GM23338 (cell line): ENCODE results near the gene NFIA. TPM values are rescaled to one million over a fixed set of nuclear protein-coding genes. Genes with fewer than 3 reads are reported as not detected.

Experiments used
- ATAC-seq: fragments of 200-7000 bp; cut with Tn5 transposase; 3 replicates; pipeline ENCODE4 v1.9.1; 2020
- DNase-seq: peaks from one replicate; pipeline ENCODE4 v3.0.0-alpha.2; 2015; ENCODE audit warnings: low spot score
- H2AFZ ChIP-seq: fragments of 200-600 bp; sonication (generic); 2 replicates; pipeline ENCODE4 v1.8.0; 2016; ENCODE audit warnings: antibody characterized with exemption, mild to moderate bottlenecking, moderate library complexity
- H3F3A ChIP-seq: fragments of 200-600 bp; sonication (generic); replicated peaks from 2 replicates; pipeline ENCODE4 v1.8.0; 2017; ENCODE audit warnings: antibody characterized with exemption, mixed run types, low read depth
- H3K27ac ChIP-seq: fragments of 200-600 bp; sonication (generic); 2 replicates; pipeline ENCODE4 v1.6.1; 2016; ENCODE audit warnings: low read depth
- H3K27me3 ChIP-seq: fragments of 200-600 bp; sonication (generic); 2 replicates; pipeline ENCODE4 v1.8.0; 2016; ENCODE audit warnings: mild to moderate bottlenecking, mixed run types, moderate library complexity; ENCODE audit not compliant: insufficient read depth
- H3K36me3 ChIP-seq: fragments of 200-600 bp; sonication (generic); 2 replicates; pipeline ENCODE4 v1.8.0; 2016; ENCODE audit warnings: mild to moderate bottlenecking; ENCODE audit not compliant: insufficient read depth
- H3K4me1 ChIP-seq: fragments of 200-600 bp; sonication (generic); 2 replicates; pipeline ENCODE4 v1.8.0; 2016; ENCODE audit warnings: mild to moderate bottlenecking, moderate library complexity; ENCODE audit not compliant: insufficient read depth
- H3K4me2 ChIP-seq: fragments of 200-600 bp; sonication (generic); 2 replicates; pipeline ENCODE4 v1.7.1; 2017; ENCODE audit warnings: mixed run types
- H3K4me3 ChIP-seq: fragments of 200-600 bp; sonication (generic); 2 replicates; pipeline ENCODE4 v1.6.1; 2016; ENCODE audit warnings: mixed run types
- H3K79me2 ChIP-seq: fragments of 200-600 bp; sonication (generic); replicated peaks from 2 replicates; pipeline ENCODE4 v1.8.0; 2017; ENCODE audit warnings: mild to moderate bottlenecking; ENCODE audit not compliant: insufficient read depth
- H3K9me2 ChIP-seq: fragments of 200-600 bp; sonication (generic); 2 replicates; pipeline ENCODE4 v1.8.0; 2017; ENCODE audit not compliant: insufficient read depth
- H4K20me1 ChIP-seq: fragments of 200-600 bp; sonication (generic); replicated peaks from 2 replicates; pipeline ENCODE4 v1.8.0; 2017; ENCODE audit warnings: mild to moderate bottlenecking; ENCODE audit not compliant: insufficient read depth
- H3K27ac Mint-ChIP-seq: 2 replicates; pipeline ENCODE4 v1.8.0; 2020; ENCODE audit warnings: inconsistent platforms, mild to moderate bottlenecking, moderate library complexity, mixed read lengths
- H3K27me3 Mint-ChIP-seq: 3 replicates; pipeline ENCODE4 v1.8.0; 2022; ENCODE audit warnings: low read depth, mild to moderate bottlenecking, moderate library complexity, mixed read lengths, inconsistent platforms; ENCODE audit not compliant: insufficient read depth, poor library complexity
- H3K36me3 Mint-ChIP-seq: 3 replicates; pipeline ENCODE4 v1.8.0; 2021; ENCODE audit warnings: low read depth, mild to moderate bottlenecking, inconsistent platforms, moderate library complexity, mixed read lengths
- H3K4me1 Mint-ChIP-seq: 3 replicates; pipeline ENCODE4 v1.8.0; 2020; ENCODE audit warnings: mild to moderate bottlenecking, inconsistent platforms, mixed read lengths
- H3K4me3 Mint-ChIP-seq: 3 replicates; pipeline ENCODE4 v1.8.0; 2021; ENCODE audit warnings: moderate library complexity, mild to moderate bottlenecking, inconsistent platforms, mixed read lengths
- H3K9me3 Mint-ChIP-seq: 3 replicates; pipeline ENCODE4 v1.8.0; 2020; ENCODE audit warnings: moderate library complexity, mild to moderate bottlenecking, inconsistent platforms, mixed read lengths
- CREB1 ChIP-seq: fragments of 250-450 bp; sonication (Bioruptor Pico); IDR thresholded peaks from 2 replicates; pipeline ENCODE4 v1.5.0; 2020; ENCODE audit warnings: low read depth, mild to moderate bottlenecking, moderate library complexity
- EZH2phosphoT487 ChIP-seq: fragments of 200-600 bp; sonication (generic); IDR thresholded peaks from one replicate; pipeline ENCODE4 v1.8.1; 2018; ENCODE audit warnings: antibody characterized with exemption; ENCODE audit not compliant: unreplicated experiment
- ZNF114 ChIP-seq: fragments of 250-450 bp; sonication (Bioruptor Pico); IDR thresholded peaks from 2 replicates; pipeline ENCODE4 v1.5.0; 2020; ENCODE audit warnings: mild to moderate bottlenecking, moderate library complexity
- polyA plus RNA-seq: library from polyadenylated mRNA; unstranded; fragments of >200 nt; fragmentation: Nextera tagmentation; extraction: Ambion mirVana; gene quantifications from 2 replicates; pipeline ENCODE4 v1.2.1, GENCODE V29; 2016
- total RNA-seq: library from RNA; depleted of rRNA; stranded (reverse); fragments of >200 nt; shearing (Covaris generic); gene quantifications from 2 replicates; pipeline ENCODE4 v1.2.3, GENCODE V29; 2014
- TF ChIP-seq, protein P1 (sequence below): fragments of 250-450 bp; sonication (Bioruptor Pico); IDR thresholded peaks from 2 replicates; pipeline ENCODE4 v1.5.0; 2020; ENCODE audit warnings: mild to moderate bottlenecking, moderate library complexity
- TF ChIP-seq, protein P2 (sequence below), 2 experiments: fragments of 200-600 bp in 1 of 2; sonication (generic) in 1 of 2; conservative IDR thresholded peaks; 2 replicates each; pipeline versions ENCODE4 v1.5.1 to v1.6.1; 2016 to 2017; ENCODE audit warnings: antibody characterized with exemption in 2 of 2, low read depth in 2 of 2, mild to moderate bottlenecking in 2 of 2, moderate library complexity in 1 of 2

The NFIA gene
- total and polyA plus RNA-seq, 2 experiments from 2014 or later: 0.97 to 2.3 TPM

DNA sequence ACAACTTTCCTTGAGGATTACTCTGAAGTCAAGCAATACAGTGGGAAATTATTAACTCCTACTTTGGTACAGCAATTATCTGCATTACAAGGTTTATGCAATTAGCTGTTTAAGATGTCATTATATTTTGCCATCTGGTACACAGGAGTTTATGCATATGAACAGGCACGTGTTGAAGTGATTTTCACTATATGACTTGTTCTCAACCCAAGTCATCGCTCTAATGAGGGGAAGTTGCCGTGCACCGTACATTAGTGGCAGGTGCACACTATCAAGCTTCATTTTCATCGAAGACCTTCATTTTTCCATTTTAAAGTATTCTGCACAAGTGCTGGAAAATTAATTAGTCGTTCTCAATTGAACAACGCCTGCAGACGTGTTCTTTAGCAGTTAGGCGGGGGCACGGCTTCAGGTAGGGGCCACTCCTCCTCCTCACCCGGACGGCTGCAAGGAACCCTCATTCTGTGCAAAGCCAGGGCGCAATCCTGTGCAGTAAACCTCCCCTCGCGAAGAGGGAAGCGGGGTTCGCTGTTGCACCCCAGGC lies 39.8 kb upstream of the NFIA start (continued):
- TF ChIP-seq, protein P1, sequence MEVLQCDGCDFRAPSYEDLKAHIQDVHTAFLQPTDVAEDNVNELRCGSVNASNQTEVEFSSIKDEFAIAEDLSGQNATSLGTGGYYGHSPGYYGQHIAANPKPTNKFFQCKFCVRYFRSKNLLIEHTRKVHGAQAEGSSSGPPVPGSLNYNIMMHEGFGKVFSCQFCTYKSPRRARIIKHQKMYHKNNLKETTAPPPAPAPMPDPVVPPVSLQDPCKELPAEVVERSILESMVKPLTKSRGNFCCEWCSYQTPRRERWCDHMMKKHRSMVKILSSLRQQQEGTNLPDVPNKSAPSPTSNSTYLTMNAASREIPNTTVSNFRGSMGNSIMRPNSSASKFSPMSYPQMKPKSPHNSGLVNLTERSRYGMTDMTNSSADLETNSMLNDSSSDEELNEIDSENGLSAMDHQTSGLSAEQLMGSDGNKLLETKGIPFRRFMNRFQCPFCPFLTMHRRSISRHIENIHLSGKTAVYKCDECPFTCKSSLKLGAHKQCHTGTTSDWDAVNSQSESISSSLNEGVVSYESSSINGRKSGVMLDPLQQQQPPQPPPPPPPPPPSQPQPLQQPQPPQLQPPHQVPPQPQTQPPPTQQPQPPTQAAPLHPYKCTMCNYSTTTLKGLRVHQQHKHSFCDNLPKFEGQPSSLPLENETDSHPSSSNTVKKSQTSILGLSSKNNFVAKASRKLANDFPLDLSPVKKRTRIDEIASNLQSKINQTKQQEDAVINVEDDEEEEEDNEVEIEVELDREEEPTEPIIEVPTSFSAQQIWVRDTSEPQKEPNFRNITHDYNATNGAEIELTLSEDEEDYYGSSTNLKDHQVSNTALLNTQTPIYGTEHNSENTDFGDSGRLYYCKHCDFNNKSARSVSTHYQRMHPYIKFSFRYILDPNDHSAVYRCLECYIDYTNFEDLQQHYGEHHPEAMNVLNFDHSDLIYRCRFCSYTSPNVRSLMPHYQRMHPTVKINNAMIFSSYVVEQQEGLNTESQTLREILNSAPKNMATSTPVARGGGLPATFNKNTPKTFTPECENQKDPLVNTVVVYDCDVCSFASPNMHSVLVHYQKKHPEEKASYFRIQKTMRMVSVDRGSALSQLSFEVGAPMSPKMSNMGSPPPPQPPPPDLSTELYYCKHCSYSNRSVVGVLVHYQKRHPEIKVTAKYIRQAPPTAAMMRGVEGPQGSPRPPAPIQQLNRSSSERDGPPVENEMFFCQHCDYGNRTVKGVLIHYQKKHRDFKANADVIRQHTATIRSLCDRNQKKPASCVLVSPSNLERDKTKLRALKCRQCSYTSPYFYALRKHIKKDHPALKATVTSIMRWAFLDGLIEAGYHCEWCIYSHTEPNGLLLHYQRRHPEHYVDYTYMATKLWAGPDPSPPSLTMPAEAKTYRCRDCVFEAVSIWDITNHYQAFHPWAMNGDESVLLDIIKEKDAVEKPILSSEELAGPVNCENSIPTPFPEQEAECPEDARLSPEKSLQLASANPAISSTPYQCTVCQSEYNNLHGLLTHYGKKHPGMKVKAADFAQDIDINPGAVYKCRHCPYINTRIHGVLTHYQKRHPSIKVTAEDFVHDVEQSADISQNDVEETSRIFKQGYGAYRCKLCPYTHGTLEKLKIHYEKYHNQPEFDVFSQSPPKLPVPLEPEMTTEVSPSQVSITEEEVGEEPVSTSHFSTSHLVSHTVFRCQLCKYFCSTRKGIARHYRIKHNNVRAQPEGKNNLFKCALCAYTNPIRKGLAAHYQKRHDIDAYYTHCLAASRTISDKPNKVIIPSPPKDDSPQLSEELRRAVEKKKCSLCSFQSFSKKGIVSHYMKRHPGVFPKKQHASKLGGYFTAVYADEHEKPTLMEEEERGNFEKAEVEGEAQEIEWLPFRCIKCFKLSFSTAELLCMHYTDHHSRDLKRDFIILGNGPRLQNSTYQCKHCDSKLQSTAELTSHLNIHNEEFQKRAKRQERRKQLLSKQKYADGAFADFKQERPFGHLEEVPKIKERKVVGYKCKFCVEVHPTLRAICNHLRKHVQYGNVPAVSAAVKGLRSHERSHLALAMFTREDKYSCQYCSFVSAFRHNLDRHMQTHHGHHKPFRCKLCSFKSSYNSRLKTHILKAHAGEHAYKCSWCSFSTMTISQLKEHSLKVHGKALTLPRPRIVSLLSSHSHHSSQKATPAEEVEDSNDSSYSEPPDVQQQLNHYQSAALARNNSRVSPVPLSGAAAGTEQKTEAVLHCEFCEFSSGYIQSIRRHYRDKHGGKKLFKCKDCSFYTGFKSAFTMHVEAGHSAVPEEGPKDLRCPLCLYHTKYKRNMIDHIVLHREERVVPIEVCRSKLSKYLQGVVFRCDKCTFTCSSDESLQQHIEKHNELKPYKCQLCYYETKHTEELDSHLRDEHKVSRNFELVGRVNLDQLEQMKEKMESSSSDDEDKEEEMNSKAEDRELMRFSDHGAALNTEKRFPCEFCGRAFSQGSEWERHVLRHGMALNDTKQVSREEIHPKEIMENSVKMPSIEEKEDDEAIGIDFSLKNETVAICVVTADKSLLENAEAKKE (CRISPR knock-in tag): no peak
- TF ChIP-seq ZNF114: no peak

DNA sequence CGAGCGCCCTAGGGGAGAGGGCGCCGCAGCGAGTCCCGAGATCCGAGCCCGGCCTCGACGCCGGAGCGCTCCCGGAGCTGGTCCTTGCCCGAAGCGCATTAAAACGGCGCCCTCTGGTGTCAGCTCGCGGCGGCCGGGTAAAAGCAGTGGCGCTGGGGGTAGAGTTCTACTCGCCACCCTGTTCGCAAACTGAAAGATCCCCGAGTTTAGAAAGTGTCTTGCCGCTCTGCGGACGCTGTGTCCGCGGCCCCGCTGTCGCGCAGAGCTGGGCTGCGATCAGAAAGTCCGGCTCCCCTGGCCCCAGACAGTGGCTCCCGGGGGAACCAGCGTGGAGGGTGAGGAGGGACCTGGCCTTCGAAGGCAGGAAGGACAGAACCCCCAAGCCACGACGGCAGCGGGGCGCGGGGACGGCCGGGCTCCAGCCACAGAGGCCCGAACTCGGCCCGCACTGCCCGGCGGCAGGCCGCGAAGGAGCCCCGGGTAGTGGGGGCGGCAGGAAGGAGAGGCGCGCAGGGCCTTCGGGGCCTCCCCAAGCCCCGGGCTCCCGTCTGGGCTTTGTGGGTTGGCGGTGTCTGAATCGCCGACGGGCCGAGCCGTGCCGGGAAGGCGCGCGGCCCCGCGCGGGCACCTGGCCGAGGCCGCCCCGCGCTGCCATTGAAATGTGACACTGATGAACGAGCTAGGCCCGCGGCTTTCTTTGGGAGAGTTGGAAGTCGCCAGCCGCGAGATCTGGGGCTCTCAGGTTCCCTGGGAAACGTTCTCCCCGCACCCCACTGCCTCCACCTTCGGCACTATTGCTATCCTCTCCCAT lies 39.1 kb upstream of the NFIA start:
- H3K27ac ChIP-seq: no peak overlapping the region
- H3K4me3 ChIP-seq: peak overlapping the region; percentile 72
- H3K9me3 Mint-ChIP-seq: no peaks in the 10 kb centered on the region
- H3K36me3 Mint-ChIP-seq: no peaks in the 10 kb centered on the region
- ATAC-seq (peak; percentile 93), DNase-seq (peak; percentile 92)
- peak overlapping the region; percentile 90 for H3K4me2 ChIP-seq
- H3K4me1 Mint-ChIP-seq: peaks cover 11% of the 10 kb centered on the region
- no peaks in the 10 kb centered on the region for H3F3A ChIP-seq
- peak overlapping the region; percentile 73 for H3K4me3 Mint-ChIP-seq
- H2AFZ ChIP-seq: peak overlapping the region; percentile 100
- H3K27me3 Mint-ChIP-seq: peaks cover 22% of the 10 kb centered on the region
- H3K9me2 ChIP-seq: no peaks in the 10 kb centered on the region
- no peaks in the 10 kb centered on the region for H4K20me1 ChIP-seq
- no peaks in the 10 kb centered on the region for H3K36me3 ChIP-seq
- no peaks in the 10 kb centered on the region for H3K79me2 ChIP-seq
- peaks cover 40% of the 10 kb centered on the region for H3K27me3 ChIP-seq
- H3K27ac Mint-ChIP-seq: 0 out of 2 replicates have a peak overlapping the region, but pooled peaks have one; percentile 56
- H3K4me1 ChIP-seq: peaks cover 12% of the 10 kb centered on the region
- TF ChIP-seq, protein P1 (CRISPR knock-in tag): no peak
- TF ChIP-seq, protein P2, sequence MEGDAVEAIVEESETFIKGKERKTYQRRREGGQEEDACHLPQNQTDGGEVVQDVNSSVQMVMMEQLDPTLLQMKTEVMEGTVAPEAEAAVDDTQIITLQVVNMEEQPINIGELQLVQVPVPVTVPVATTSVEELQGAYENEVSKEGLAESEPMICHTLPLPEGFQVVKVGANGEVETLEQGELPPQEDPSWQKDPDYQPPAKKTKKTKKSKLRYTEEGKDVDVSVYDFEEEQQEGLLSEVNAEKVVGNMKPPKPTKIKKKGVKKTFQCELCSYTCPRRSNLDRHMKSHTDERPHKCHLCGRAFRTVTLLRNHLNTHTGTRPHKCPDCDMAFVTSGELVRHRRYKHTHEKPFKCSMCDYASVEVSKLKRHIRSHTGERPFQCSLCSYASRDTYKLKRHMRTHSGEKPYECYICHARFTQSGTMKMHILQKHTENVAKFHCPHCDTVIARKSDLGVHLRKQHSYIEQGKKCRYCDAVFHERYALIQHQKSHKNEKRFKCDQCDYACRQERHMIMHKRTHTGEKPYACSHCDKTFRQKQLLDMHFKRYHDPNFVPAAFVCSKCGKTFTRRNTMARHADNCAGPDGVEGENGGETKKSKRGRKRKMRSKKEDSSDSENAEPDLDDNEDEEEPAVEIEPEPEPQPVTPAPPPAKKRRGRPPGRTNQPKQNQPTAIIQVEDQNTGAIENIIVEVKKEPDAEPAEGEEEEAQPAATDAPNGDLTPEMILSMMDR (conservative IDR thresholded peaks at IDR 0.05; ENCODE audit: low read depth in 2 of 2): peak; percentile 77 to 96
- TF ChIP-seq CREB1 (CRISPR knock-in tag) (0 out of 2 replicates have a peak, but pooled peaks have one; percentile 3), EZH2phosphoT487 (no peak)
